GM12878 (cell line): ENCODE results near the gene NLRC5. TPM values are rescaled to one million over a fixed set of nuclear protein-coding genes. Genes with fewer than 3 reads are reported as not detected.

Experiments
- ATAC-seq: fragments of 200-7000 bp; cut with Tn5 transposase; 3 replicates; pipeline ENCODE4 v1.9.1; 2020; ENCODE audit warnings: mild to moderate bottlenecking, moderate library complexity
- BruUV-seq: library from RNA; stranded (reverse); fragments of 400-500 nt; replicated peaks from 2 replicates; lab custom pipeline; 2021; lab: Mats Ljungman, UMichigan
- CTCF ChIA-PET: fragments of 300-600 bp; sonication (Branson Sonifier 250); formaldehyde crosslinking; extraction: SDS; loops from one replicate; lab custom pipeline; 2021; ENCODE audit warnings: inconsistent platforms; lab: Yijun Ruan, JAX
- POLR2A ChIA-PET: fragments of 350-600 bp; formaldehyde crosslinking; extraction: SDS; loops from one replicate; lab custom pipeline; 2021; ENCODE audit warnings: inconsistent platforms; lab: Charles Lee
- RAD21 ChIA-PET: fragments of 300-600 bp; sonication (Branson Sonifier 250); formaldehyde crosslinking; loops from one replicate; lab custom pipeline; 2023; ENCODE audit warnings: antibody characterized with exemption; ENCODE audit not compliant: unreplicated experiment; lab: Charles Lee
- SMC1A ChIA-PET: fragments of 300-600 bp; sonication (Branson Sonifier 250); formaldehyde crosslinking; loops from one replicate; lab custom pipeline; 2023; ENCODE audit not compliant: unreplicated experiment, uncharacterized antibody; lab: Charles Lee
- DNase-seq: peaks from one replicate; pipeline ENCODE4 v3.0.0-alpha.2; 2011; ENCODE audit warnings: low read depth, low spot score
- FAIRE-seq: peaks from 3 replicates; lab custom pipeline; 2011; peaks lifted over from hg19 to GRCh38; lab: Jason Lieb, UNC
- H2AFZ ChIP-seq: 2 replicates; pipeline ENCODE4 v1.6.0; 2011; ENCODE audit warnings: low read depth, low read length, control low read depth; ENCODE audit not compliant: control insufficient read depth
- H3K27ac ChIP-seq: 2 replicates; pipeline ENCODE4 v1.5.1; 2011; ENCODE audit warnings: control low read depth; ENCODE audit not compliant: control insufficient read depth, insufficient read depth
- H3K27me3 ChIP-seq, 2 experiments: replicated peaks in 1 of 2; 2 replicates each; pipeline versions ENCODE4 v1.6.0 to v1.6.1; 2011; ENCODE audit warnings: low read length in 1 of 2; ENCODE audit not compliant: control insufficient read depth in 2 of 2, insufficient read depth in 2 of 2
- H3K36me3 ChIP-seq, 2 experiments: 2 replicates each; pipeline ENCODE4 v1.5.1; 2011; ENCODE audit warnings: low read length in 1 of 2; ENCODE audit not compliant: control insufficient read depth in 2 of 2, insufficient read depth in 2 of 2
- H3K4me1 ChIP-seq: 2 replicates; pipeline ENCODE4 v1.6.1; 2011; ENCODE audit warnings: mild to moderate bottlenecking, low read length, moderate library complexity, mixed read lengths; ENCODE audit not compliant: control insufficient read depth, insufficient read depth
- H3K4me2 ChIP-seq: 2 replicates; pipeline ENCODE4 v1.6.0; 2011; ENCODE audit warnings: control low read depth; ENCODE audit not compliant: control insufficient read depth, insufficient read depth
- H3K4me3 ChIP-seq: fragments of 200-600 bp; sonication (generic); 2 replicates; pipeline ENCODE4 v1.5.1; 2016
- H3K79me2 ChIP-seq: 2 replicates; pipeline ENCODE4 v1.6.0; 2011; ENCODE audit warnings: low read length; ENCODE audit not compliant: control insufficient read depth, insufficient read depth
- H3K9ac ChIP-seq: 2 replicates; pipeline ENCODE4 v1.8.0; 2011; ENCODE audit warnings: low read length, control low read depth, mixed read lengths; ENCODE audit not compliant: control insufficient read depth, insufficient read depth
- H3K9me3 ChIP-seq: replicated peaks from 3 replicates; pipeline ENCODE4 v1.5.1; 2011; ENCODE audit warnings: mild to moderate bottlenecking, low read length; ENCODE audit not compliant: control insufficient read depth, insufficient read depth
- H4K20me1 ChIP-seq: 2 replicates; pipeline ENCODE4 v1.6.0; 2011; ENCODE audit not compliant: control insufficient read depth, insufficient read depth
- BCL11A ChIP-seq: IDR thresholded peaks from 2 replicates; pipeline ENCODE4 v1.6.1; 2011; ENCODE audit warnings: low read depth, low read length
- BRCA1 ChIP-seq: IDR thresholded peaks from 2 replicates; pipeline ENCODE4 v1.6.1; 2011; ENCODE audit warnings: low read depth, low read length, improper control_type of control experiment
- IKZF2 ChIP-seq, 2 experiments: fragments of 450-650 bp; IDR thresholded peaks; 2 replicates each; pipeline ENCODE4 v1.6.1; 2017; ENCODE audit warnings: mild to moderate bottlenecking in 2 of 2, moderate library complexity in 2 of 2
- NBN ChIP-seq: fragments of 450-650 bp; IDR thresholded peaks from 2 replicates; pipeline ENCODE4 v1.6.1; 2016
- NFIC ChIP-seq: IDR thresholded peaks from 2 replicates; pipeline ENCODE4 v1.6.1; 2012; ENCODE audit warnings: low read depth, mild to moderate bottlenecking, inconsistent platforms, low read length, moderate library complexity
- PBX3 ChIP-seq: IDR thresholded peaks from 2 replicates; pipeline ENCODE4 v1.6.1; 2011; ENCODE audit warnings: mild to moderate bottlenecking, low read depth, low read length, moderate library complexity; ENCODE audit not compliant: insufficient replicate concordance
- POLR2A ChIP-seq: IDR thresholded peaks from 2 replicates; pipeline ENCODE4 v1.6.1; 2011; ENCODE audit warnings: low read depth, mild to moderate bottlenecking, low read length
- POU2F2 ChIP-seq: IDR thresholded peaks from 3 replicates; pipeline ENCODE4 v1.6.1; 2011; ENCODE audit warnings: low read depth, mild to moderate bottlenecking, low read length, borderline replicate concordance
- RELB ChIP-seq: fragments of 450-650 bp; IDR thresholded peaks from 2 replicates; pipeline ENCODE4 v1.6.1; 2017; ENCODE audit warnings: low read depth, mild to moderate bottlenecking, moderate library complexity
- SMAD1 ChIP-seq: fragments of 450-650 bp; IDR thresholded peaks from 2 replicates; pipeline ENCODE4 v1.6.1; 2018; ENCODE audit warnings: mild to moderate bottlenecking, low read depth; ENCODE audit not compliant: partially characterized antibody
- SRF ChIP-seq, 2 experiments: IDR thresholded peaks; 2 replicates each; pipeline ENCODE4 v1.6.1; 2011; ENCODE audit warnings: low read depth in 2 of 2, low read length in 2 of 2, mild to moderate bottlenecking in 1 of 2, moderate library complexity in 1 of 2
- YBX1 ChIP-seq: fragments of 450-650 bp; IDR thresholded peaks from 2 replicates; pipeline ENCODE4 v1.6.1; 2016; ENCODE audit warnings: antibody characterized with exemption
- ZBTB11 ChIP-seq: fragments of 450-650 bp; formaldehyde crosslinking; IDR thresholded peaks from 2 replicates; pipeline ENCODE4 v1.5.0; 2022; ENCODE audit warnings: mild to moderate bottlenecking, missing genetic modification characterization
- WGBS: methylation state at CpG from one replicate; pipeline ENCODE4 v1.1.6; 2016; ENCODE audit warnings: low lambda C conversion rate; ENCODE audit not compliant: insufficient replicate concordance, insufficient coverage; ENCODE audit errors: missing lambda C conversion rate; 5-methylcytosine and 5-hydroxymethylcytosine counted together
- in situ Hi-C: fragments of 300-500 bp; cut with MboI; formaldehyde crosslinking; loops from 9 replicates; pipeline ENCODE4 v1.14.3; 2018; ENCODE audit warnings: mixed read lengths
- intact Hi-C: fragments of 100-400 bp; cut with micrococcal nuclease; formaldehyde crosslinking; loops from one replicate; pipeline ENCODE4 v1.14.2; 2022; ENCODE audit not compliant: unreplicated experiment
- polyA plus RNA-seq, 11 experiments: library from polyadenylated mRNA; depleted of rRNA in 4 of 11; unstranded in 6 of 11; stranded (reverse) in 5 of 11; fragments of >200 nt; fragmentation: Nextera tagmentation in 4 of 11; fragmentation: Illumina TruSeq in 1 of 11; extraction: Ambion mirVana in 4 of 11; extraction: Trizol in 1 of 11; gene quantifications; 1 replicate in 1 of 11; 2 replicates in 10 of 11; pipeline versions ENCODE4 v1.2.1 to v1.2.3, GENCODE V29; 2011 to 2016; ENCODE audit warnings: inconsistent platforms in 2 of 11, missing spikeins in 2 of 11, low read depth in 1 of 11
- total RNA-seq, 4 experiments: library from RNA; depleted of rRNA in 3 of 4; stranded (reverse); fragments of >200 nt in 3 of 4; fragmentation: Illumina TruSeq in 1 of 4; extraction: Trizol in 1 of 4; gene quantifications; 2 replicates each; pipeline versions ENCODE4 v1.2.1 to v1.2.3, GENCODE V29; 2013 to 2021
- TF ChIP-seq, protein P1 (sequence below): fragments of 450-650 bp; IDR thresholded peaks from 2 replicates; pipeline ENCODE4 v1.6.1; 2017; ENCODE audit warnings: mild to moderate bottlenecking

The NLRC5 gene
- total and polyA plus RNA-seq, 10 of the 15 experiments (the other 5 are each of a cell fraction or from before 2014, with no cell fraction given) = 13.1 to 105 (median 57.3) TPM

GRCh38 chr16:57118461-57119084 is 129.2 kb downstream of the NLRC5 start:
- ATAC-seq = no peak
- H2AFZ ChIP-seq = no peak overlapping the region
- H3K4me2 ChIP-seq = no peak overlapping the region
- peaks cover 8% of the 10 kb centered on the region for H3K4me1 ChIP-seq
- H3K9ac ChIP-seq = no peak overlapping the region
- in situ Hi-C loops = no loop called here
- POLR2A ChIA-PET = no interaction called here
- no peaks in the 10 kb centered on the region for H4K20me1 ChIP-seq
- H3K4me3 ChIP-seq = no peak overlapping the region
- no peaks in the 10 kb centered on the region for H3K9me3 ChIP-seq
- CTCF ChIA-PET = interaction anchor here (0.6 to 1.4 kb wide), 5 partner anchors 9 to 171 kb away, joined by 3 read pairs; no protein-coding TSS in a partner anchor
- no peaks in the 10 kb centered on the region for H3K36me3 ChIP-seq
- no peak for FAIRE-seq
- DNase-seq = no peak
- BruUV-seq = no TSS peak
- SMC1A ChIA-PET = interaction anchor here (0.6 kb wide), 1 partner anchor 14 kb away, joined by 4 read pairs; no protein-coding TSS in a partner anchor
- H3K27me3 ChIP-seq = no peaks in the 10 kb centered on the region
- no peak for TF ChIP-seq BRCA1
- TF ChIP-seq POLR2A = no peak
- TF ChIP-seq ZBTB11 = no peak
- no peak for TF ChIP-seq IKZF2 (IDR thresholded peaks at IDR 0.05)
- TF ChIP-seq POU2F2 = no peak
- no peak for TF ChIP-seq RELB
- no peak for TF ChIP-seq SMAD1
- no peak for TF ChIP-seq YBX1
- no peak for TF ChIP-seq SRF (IDR thresholded peaks at IDR 0.05; ENCODE audit: low read depth in 2 of 2, low read length in 2 of 2)
- TF ChIP-seq, protein P1, sequence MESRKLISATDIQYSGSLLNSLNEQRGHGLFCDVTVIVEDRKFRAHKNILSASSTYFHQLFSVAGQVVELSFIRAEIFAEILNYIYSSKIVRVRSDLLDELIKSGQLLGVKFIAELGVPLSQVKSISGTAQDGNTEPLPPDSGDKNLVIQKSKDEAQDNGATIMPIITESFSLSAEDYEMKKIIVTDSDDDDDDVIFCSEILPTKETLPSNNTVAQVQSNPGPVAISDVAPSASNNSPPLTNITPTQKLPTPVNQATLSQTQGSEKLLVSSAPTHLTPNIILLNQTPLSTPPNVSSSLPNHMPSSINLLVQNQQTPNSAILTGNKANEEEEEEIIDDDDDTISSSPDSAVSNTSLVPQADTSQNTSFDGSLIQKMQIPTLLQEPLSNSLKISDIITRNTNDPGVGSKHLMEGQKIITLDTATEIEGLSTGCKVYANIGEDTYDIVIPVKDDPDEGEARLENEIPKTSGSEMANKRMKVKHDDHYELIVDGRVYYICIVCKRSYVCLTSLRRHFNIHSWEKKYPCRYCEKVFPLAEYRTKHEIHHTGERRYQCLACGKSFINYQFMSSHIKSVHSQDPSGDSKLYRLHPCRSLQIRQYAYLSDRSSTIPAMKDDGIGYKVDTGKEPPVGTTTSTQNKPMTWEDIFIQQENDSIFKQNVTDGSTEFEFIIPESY = no peak
- no peak for TF ChIP-seq PBX3
- no peak for TF ChIP-seq NFIC
- TF ChIP-seq BCL11A = no peak
- TF ChIP-seq NBN = no peak
- RAD21 ChIA-PET = interaction anchor here (0.6 kb wide), 1 partner anchor 75 kb away, joined by 3 read pairs; no protein-coding TSS in a partner anchor
- H3K79me2 ChIP-seq = no peaks in the 10 kb centered on the region
- WGBS = 92% methylated on average over 2 of the region's 2 CpGs
- no peak overlapping the region for H3K27ac ChIP-seq
- intact Hi-C loops = no loop called here
